K562 (cell line): ENCODE measurements around the gene GOT2.

ENCODE experiments used
- CGGBP1 ChIP-seq: fragments of 250-450 bp; sonication (Bioruptor Pico); IDR thresholded peaks from 2 replicates; pipeline ENCODE4 v1.9.0; 2021; ENCODE audit warnings: mild to moderate bottlenecking
- CHD2 ChIP-seq: IDR thresholded peaks from 2 replicates; pipeline ENCODE4 v1.6.1; 2011; ENCODE audit warnings: low read depth, low read length
- EGR1 ChIP-seq: fragments of 450-650 bp; conservative IDR thresholded peaks from 2 replicates; pipeline ENCODE4 v1.6.1; 2017; ENCODE audit warnings: mild to moderate bottlenecking
- RBM14 ChIP-seq: fragments of 200-400 bp; formaldehyde crosslinking; IDR thresholded peaks from 2 replicates; pipeline ENCODE4 v1.6.1; 2018; ENCODE audit warnings: low read depth, mild to moderate bottlenecking, low read length, moderate library complexity, borderline replicate concordance; ENCODE audit not compliant: insufficient read depth
- ZNF384 ChIP-seq: IDR thresholded peaks from 2 replicates; pipeline ENCODE4 v1.6.1; 2012; ENCODE audit warnings: low read depth, low read length, improper control_type of control experiment

- no peak for TF ChIP-seq CHD2
- no peak for TF ChIP-seq EGR1
- TF ChIP-seq RBM14, result no peak
- no peak for TF ChIP-seq CGGBP1 (CRISPR knock-in tag)
- TF ChIP-seq ZNF384, result no peak
Measured at GRCh38 chr16:58665200-58665599, 68.9 kb downstream of the GOT2 start.
